Kidney capillary endothelial cell (primary cell): ENCODE measurements around the gene ACTN3.
"Not testable (repeated sequence)": the region's sequence is repeated elsewhere in the genome, so short reads cannot be mapped to it uniquely, and the experiment has no call there.

ENCODE experiments used
- DNase-seq: peaks from one replicate; pipeline ENCODE4 v3.0.0-alpha.2; 2018; ENCODE audit warnings: low spot score

ACTN3 gene

GRCh38 chr11:66566221-66566620, 19.5 kb downstream of the ACTN3 start:
- DNase-seq, result no peak

- no peak for DNase-seq
Measured at GRCh38 chr11:66567787-66568123, 21.1 kb downstream of the ACTN3 start.

- DNase-seq, result peak; percentile 63
Measured at GRCh38 chr11:66568124-66568916, 21.6 kb downstream of the ACTN3 start, which contains the start of gene CTSF. Gene CTSF, minus strand, starts transcription at chr11:66568606. Its CDS starts 120 bp downstream, at chr11:66568486.

GRCh38 chr11:66569076-66569475, 22.4 kb downstream of the ACTN3 start:
- DNase-seq, result no peak

- DNase-seq, result no peak
Measured at GRCh38 chr11:66570079-66570849, 23.6 kb downstream of the ACTN3 start.

- no peak for DNase-seq
Measured at GRCh38 chr11:66570850-66571180, 24.1 kb downstream of the ACTN3 start.

GRCh38 chr11:66579017-66579606, 32.4 kb downstream of the ACTN3 start:
- peak; percentile 51 for DNase-seq

- DNase-seq, result no peak
Measured at GRCh38 chr11:66580803-66581202, 34.1 kb downstream of the ACTN3 start.

GRCh38 chr11:66581261-66581660, 34.6 kb downstream of the ACTN3 start:
- DNase-seq, result no peak

- DNase-seq, result not testable (repeated sequence)
Measured at GRCh38 chr11:66582565-66583147, 36.0 kb downstream of the ACTN3 start.

- not testable (repeated sequence) for DNase-seq
Measured at GRCh38 chr11:66585447-66585846, 38.7 kb downstream of the ACTN3 start.

GRCh38 chr11:66586136-66586535, 39.4 kb downstream of the ACTN3 start:
- no peak for DNase-seq

- not testable (repeated sequence) for DNase-seq
Measured at GRCh38 chr11:66589315-66589714, 42.6 kb downstream of the ACTN3 start.

- no peak for DNase-seq
Measured at GRCh38 chr11:66589996-66590675, 43.4 kb downstream of the ACTN3 start.

- no peak for DNase-seq
Measured at GRCh38 chr11:66591175-66591574, 44.5 kb downstream of the ACTN3 start.

- DNase-seq, result peak; percentile 98
Measured at GRCh38 chr11:66592457-66593302, 46.0 kb downstream of the ACTN3 start, which contains the start of the genes CCDC87 and CCS. Gene CCDC87, minus strand, starts transcription at chr11:66593063. Its CDS starts 48 bp downstream, at chr11:66593015. Gene CCS, plus strand, starts transcription at chr11:66593185. Its CDS starts 77 bp downstream, at chr11:66593262.

GRCh38 chr11:66593303-66593635, 46.6 kb downstream of the ACTN3 start:
- no peak for DNase-seq

GRCh38 chr11:66593650-66594049, 46.9 kb downstream of the ACTN3 start:
- no peak for DNase-seq

GRCh38 chr11:66595245-66595904, 48.7 kb downstream of the ACTN3 start:
- no peak for DNase-seq

GRCh38 chr11:66598993-66599392, 52.3 kb downstream of the ACTN3 start:
- no peak for DNase-seq
